Omental fat pad (tissue), 4 donors: ENCODE data around the gene SCUBE2. TPM values are rescaled to one million over a fixed set of nuclear protein-coding genes. Genes with fewer than 3 reads are reported as not detected.

Experiments used
- ATAC-seq: fragments of 150-250 bp; one replicate; pipeline ENCODE4 v1.9.1; 2016; ENCODE audit warnings: mild to moderate bottlenecking, moderate library complexity; ENCODE audit not compliant: low FRiP score
- DNase-seq: peaks from one replicate; pipeline ENCODE4 v3.0.0-alpha.2; 2019; ENCODE audit warnings: low spot score
- CTCF ChIP-seq, 3 donors: fragments of 450-650 bp; IDR thresholded peaks; one replicate each; pipeline ENCODE4 v1.5.1; 2016 to 2017; ENCODE audit warnings: antibody characterized with exemption in 3 of 3, mild to moderate bottlenecking in 3 of 3, moderate library complexity in 2 of 3
- total RNA-seq, 4 donors: library from RNA; depleted of rRNA; stranded (reverse); fragments of >200 nt; gene quantifications; one replicate each; pipeline ENCODE4 v1.1.0, GENCODE V29; 2016

Gene SCUBE2
- total RNA-seq, 4 donors from 2014 or later = 8.8 to 50.6 (median 29.8) TPM

GRCh38 chr11:9042488-9042887, 48.9 kb downstream of the SCUBE2 start:
- DNase-seq = no peak
- ATAC-seq = no peak
- TF ChIP-seq CTCF (IDR thresholded peaks at IDR 0.05) = no peak

GRCh38 chr11:9041747-9042146, 49.7 kb downstream of the SCUBE2 start:
- no peak for DNase-seq
- no peak for ATAC-seq
- TF ChIP-seq CTCF (IDR thresholded peaks at IDR 0.05) = no peak

GRCh38 chr11:9040410-9040809, 51.0 kb downstream of the SCUBE2 start:
- ATAC-seq (no peak), DNase-seq (no peak)
- TF ChIP-seq CTCF (IDR thresholded peaks at IDR 0.05) = no peak

- TF ChIP-seq CTCF (IDR thresholded peaks at IDR 0.05) = no peak
- no peak for ATAC-seq
- no peak for DNase-seq
Observed at GRCh38 chr11:9039863-9040262, 51.5 kb downstream of the SCUBE2 start.

GRCh38 chr11:9039198-9039597, 52.2 kb downstream of the SCUBE2 start:
- DNase-seq (no peak), ATAC-seq (no peak)
- TF ChIP-seq CTCF (IDR thresholded peaks at IDR 0.05) = no peak

GRCh38 chr11:9038541-9038940, 52.9 kb downstream of the SCUBE2 start:
- DNase-seq (no peak), ATAC-seq (no peak)
- TF ChIP-seq CTCF (IDR thresholded peaks at IDR 0.05) = no peak

GRCh38 chr11:9037963-9038362, 53.4 kb downstream of the SCUBE2 start:
- ATAC-seq = no peak
- no peak for TF ChIP-seq CTCF (IDR thresholded peaks at IDR 0.05)
- no peak for DNase-seq
